Testis (tissue), 2 donors: ENCODE results near the gene MYO7A.

Source experiments
- POLR2A ChIP-seq: fragments of 450-650 bp; IDR thresholded peaks from one replicate; pipeline ENCODE4 v1.6.1; 2017; ENCODE audit warnings: antibody characterized with exemption, mild to moderate bottlenecking, moderate library complexity
- TF ChIP-seq, protein P1 (sequence below), 3 experiments: fragments of 450-650 bp in 2 of 3; fragments of 200-600 bp in 1 of 3; sonication (generic) in 1 of 3; IDR thresholded peaks; one replicate each; pipeline ENCODE4 v1.5.1; 2016 to 2019; ENCODE audit warnings: antibody characterized with exemption in 3 of 3, mild to moderate bottlenecking in 2 of 3, moderate library complexity in 1 of 3

DNA sequence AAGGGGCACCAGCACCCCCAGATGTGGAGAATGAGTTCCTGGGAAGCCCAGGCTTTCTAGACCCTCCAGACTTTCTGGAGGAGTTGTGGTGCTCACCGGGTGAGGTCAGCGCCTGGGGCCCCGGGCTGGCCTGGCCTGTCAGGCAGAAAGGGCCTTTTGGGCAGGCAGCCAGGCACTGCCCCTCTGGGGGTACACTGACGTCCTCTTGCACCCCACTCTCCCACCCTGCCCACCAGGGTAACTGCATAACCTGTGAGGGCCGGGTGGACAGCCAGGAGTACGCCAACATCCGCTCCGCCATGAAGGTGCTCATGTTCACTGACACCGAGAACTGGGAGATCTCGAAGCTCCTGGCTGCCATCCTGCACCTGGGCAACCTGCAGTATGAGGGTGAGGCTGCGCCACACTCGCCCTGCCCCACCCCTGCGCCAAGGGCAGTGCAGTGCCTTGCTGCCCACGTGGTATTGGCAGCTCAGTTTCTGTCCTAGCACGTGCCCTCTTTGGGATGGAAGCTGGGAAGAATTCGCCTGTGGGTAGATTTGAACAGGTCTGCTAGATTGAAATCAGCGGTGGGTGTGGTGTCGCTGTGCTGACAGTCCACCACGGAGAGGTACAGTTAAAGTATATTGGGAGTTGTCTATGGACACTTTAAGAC is 30.1 kb downstream of the MYO7A start:
- TF ChIP-seq, protein P1, sequence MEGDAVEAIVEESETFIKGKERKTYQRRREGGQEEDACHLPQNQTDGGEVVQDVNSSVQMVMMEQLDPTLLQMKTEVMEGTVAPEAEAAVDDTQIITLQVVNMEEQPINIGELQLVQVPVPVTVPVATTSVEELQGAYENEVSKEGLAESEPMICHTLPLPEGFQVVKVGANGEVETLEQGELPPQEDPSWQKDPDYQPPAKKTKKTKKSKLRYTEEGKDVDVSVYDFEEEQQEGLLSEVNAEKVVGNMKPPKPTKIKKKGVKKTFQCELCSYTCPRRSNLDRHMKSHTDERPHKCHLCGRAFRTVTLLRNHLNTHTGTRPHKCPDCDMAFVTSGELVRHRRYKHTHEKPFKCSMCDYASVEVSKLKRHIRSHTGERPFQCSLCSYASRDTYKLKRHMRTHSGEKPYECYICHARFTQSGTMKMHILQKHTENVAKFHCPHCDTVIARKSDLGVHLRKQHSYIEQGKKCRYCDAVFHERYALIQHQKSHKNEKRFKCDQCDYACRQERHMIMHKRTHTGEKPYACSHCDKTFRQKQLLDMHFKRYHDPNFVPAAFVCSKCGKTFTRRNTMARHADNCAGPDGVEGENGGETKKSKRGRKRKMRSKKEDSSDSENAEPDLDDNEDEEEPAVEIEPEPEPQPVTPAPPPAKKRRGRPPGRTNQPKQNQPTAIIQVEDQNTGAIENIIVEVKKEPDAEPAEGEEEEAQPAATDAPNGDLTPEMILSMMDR (IDR thresholded peaks at IDR 0.05): no peak
- no peak for TF ChIP-seq POLR2A
